Kidney (tissue), 14 donors: Measurements from ENCODE around the gene PBX3. TPM values are rescaled to one million over a fixed set of nuclear protein-coding genes. Genes with fewer than 3 reads are reported as not detected.

ENCODE experiments used
- DNase-seq, 5 donors: peaks; one replicate each; pipeline ENCODE4 v3.0.0-alpha.2; 2013 to 2020
- FAIRE-seq: peaks from 2 replicates; lab custom pipeline; 2012; peaks lifted over from hg19 to GRCh38; lab: Jason Lieb, UNC
- H3K27ac ChIP-seq, 2 donors: one replicate each; pipeline ENCODE4 v1.7.0; 2013; ENCODE audit warnings: low read depth in 2 of 2, low read length in 2 of 2, inconsistent platforms in 1 of 2
- H3K27me3 ChIP-seq: one replicate; pipeline ENCODE4 v1.7.1; 2013; ENCODE audit warnings: low read length, inconsistent platforms; ENCODE audit not compliant: control insufficient read depth, insufficient read depth
- H3K36me3 ChIP-seq, 3 donors: one replicate each; pipeline versions ENCODE4 v1.7.0 to v1.7.1; 2013; ENCODE audit warnings: low read length in 3 of 3, control low read depth in 1 of 3, inconsistent platforms in 1 of 3; ENCODE audit not compliant: insufficient read depth in 3 of 3, control insufficient read depth in 2 of 3
- H3K4me1 ChIP-seq, 3 donors: one replicate each; pipeline versions ENCODE4 v1.7.0 to v1.7.1; 2013; ENCODE audit warnings: low read length in 3 of 3, inconsistent platforms in 1 of 3, low read depth in 1 of 3; ENCODE audit not compliant: control insufficient read depth in 2 of 3, insufficient read depth in 2 of 3
- H3K4me3 ChIP-seq, 3 donors: one replicate each; pipeline versions ENCODE4 v1.7.0 to v1.8.1; 2013; ENCODE audit warnings: low read length in 3 of 3, control low read depth in 1 of 3, inconsistent platforms in 1 of 3
- H3K9ac ChIP-seq, 3 donors: one replicate each; pipeline versions ENCODE4 v1.7.0 to v1.7.1; 2013; ENCODE audit warnings: low read length in 3 of 3, control low read depth in 1 of 3, inconsistent platforms in 1 of 3
- H3K9me3 ChIP-seq, 3 donors: one replicate each; pipeline versions ENCODE4 v1.7.0 to v1.7.1; 2013; ENCODE audit warnings: low read length in 3 of 3, control low read depth in 1 of 3, inconsistent platforms in 1 of 3; ENCODE audit not compliant: control insufficient read depth in 2 of 3, insufficient read depth in 1 of 3
- intact Hi-C: fragments of 100-400 bp; cut with DNase I; formaldehyde crosslinking; loops from one replicate; pipeline ENCODE4 v1.11.1; 2022
- polyA plus RNA-seq: library from polyadenylated mRNA; stranded (reverse); fragments of 350-450 nt; fragmentation: Illumina TruSeq; extraction: RNeasy Lipid Tissue Mini Kit (QIAGEN cat#74804); gene quantifications from one replicate; pipeline ENCODE4 v1.2.3, GENCODE V29; 2014; ENCODE audit warnings: low read depth, low replicate concordance; ENCODE audit not compliant: insufficient read depth
- total RNA-seq: library from RNA; stranded (reverse); fragmentation: NEBNext Ultra II Directional; extraction: Animal tissue kit (Norgen Biotek cat#: 25700); gene quantifications from one replicate; pipeline ENCODE4 v1.2.1, GENCODE V29; 2021
- TF ChIP-seq, protein P1 (sequence below): IDR thresholded peaks from 3 replicates; pipeline ENCODE4 v1.5.1; 2012; ENCODE audit warnings: mild to moderate bottlenecking, moderate library complexity, borderline replicate concordance; ENCODE audit not compliant: insufficient read depth; ENCODE audit errors: extremely low read depth
- donor health status: control.
- donor health status: control.
- donor health status: control.
- donor health status: control.
- donor health status: control.
- donor health status: DM: yes; HTN: yes; CAD: no.
- donor health status: Normal renal cell carcinoma (clear cell type).

PBX3 gene
- total and polyA plus RNA-seq, 2 donors from 2014 or later: 10.2 to 23.6 TPM

DNA sequence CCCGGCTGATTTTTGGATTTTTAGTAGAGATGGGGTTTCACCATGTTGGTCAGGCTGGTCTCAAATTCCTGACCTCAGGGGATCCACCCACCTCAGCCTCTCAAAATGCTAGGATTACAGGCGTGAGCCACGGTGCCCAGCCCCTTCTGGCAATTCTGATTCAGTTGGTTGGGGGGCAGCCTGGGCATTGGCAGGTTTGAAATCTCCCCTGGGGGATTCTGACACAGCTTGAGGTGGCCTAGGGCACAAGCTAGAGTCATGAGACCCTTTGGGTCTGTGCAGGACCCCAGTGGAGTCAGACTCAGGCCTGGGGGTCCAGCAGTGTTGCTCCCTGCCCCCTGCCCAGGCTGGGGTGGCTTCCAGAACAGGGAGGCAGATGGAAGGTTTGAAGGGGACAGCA lies 239.8 kb downstream of the PBX3 start:
- Histone ChIP-seq H3K36me3 (no peaks in the 10 kb centered on the region), H3K9ac (no peak overlapping the region), H3K4me1 (no peaks in the 10 kb centered on the region), H3K27me3 (no peaks in the 10 kb centered on the region), H3K4me3 (no peak overlapping the region), H3K27ac (no peak overlapping the region), H3K9me3 (no peaks in the 10 kb centered on the region)
- TF ChIP-seq, protein P1, sequence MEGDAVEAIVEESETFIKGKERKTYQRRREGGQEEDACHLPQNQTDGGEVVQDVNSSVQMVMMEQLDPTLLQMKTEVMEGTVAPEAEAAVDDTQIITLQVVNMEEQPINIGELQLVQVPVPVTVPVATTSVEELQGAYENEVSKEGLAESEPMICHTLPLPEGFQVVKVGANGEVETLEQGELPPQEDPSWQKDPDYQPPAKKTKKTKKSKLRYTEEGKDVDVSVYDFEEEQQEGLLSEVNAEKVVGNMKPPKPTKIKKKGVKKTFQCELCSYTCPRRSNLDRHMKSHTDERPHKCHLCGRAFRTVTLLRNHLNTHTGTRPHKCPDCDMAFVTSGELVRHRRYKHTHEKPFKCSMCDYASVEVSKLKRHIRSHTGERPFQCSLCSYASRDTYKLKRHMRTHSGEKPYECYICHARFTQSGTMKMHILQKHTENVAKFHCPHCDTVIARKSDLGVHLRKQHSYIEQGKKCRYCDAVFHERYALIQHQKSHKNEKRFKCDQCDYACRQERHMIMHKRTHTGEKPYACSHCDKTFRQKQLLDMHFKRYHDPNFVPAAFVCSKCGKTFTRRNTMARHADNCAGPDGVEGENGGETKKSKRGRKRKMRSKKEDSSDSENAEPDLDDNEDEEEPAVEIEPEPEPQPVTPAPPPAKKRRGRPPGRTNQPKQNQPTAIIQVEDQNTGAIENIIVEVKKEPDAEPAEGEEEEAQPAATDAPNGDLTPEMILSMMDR: no peak
- intact Hi-C loops: no loop called here
- peak in 2 of 5 donors; percentile 11 to 35 for DNase-seq
- FAIRE-seq: no peak

DNA sequence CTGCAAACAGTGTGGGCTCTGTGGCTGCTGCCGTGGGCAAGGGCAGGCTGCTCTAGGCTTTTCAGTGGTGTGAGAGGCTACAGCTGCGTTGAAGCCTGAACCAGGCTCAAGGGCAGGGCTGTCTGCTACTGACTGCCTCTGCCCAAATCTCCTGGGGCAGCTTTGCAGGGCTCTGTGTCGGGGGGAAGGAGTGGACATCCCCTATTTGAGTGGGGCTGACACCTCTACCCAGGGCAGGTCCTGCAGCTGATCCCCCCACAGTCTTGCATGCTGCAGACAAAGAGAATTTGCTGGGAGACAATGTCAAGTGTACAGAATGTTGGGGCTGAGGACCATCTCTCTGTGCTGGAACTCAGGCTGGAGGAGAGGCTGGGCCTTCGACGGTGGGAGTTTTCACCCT lies 240.2 kb downstream of the PBX3 start:
- TF ChIP-seq, protein P1: no peak
- intact Hi-C loops: no loop called here

GRCh38 chr9:125988479-125989050 lies 241.4 kb downstream of the PBX3 start:
- H3K27me3 ChIP-seq: no peaks in the 10 kb centered on the region
- H3K4me3 ChIP-seq: no peak overlapping the region
- DNase-seq: peak in 1 of 5 donors; percentile 22
- H3K9ac ChIP-seq: no peak overlapping the region
- H3K4me1 ChIP-seq: no peaks in the 10 kb centered on the region
- TF ChIP-seq, protein P1: no peak
- H3K9me3 ChIP-seq: no peaks in the 10 kb centered on the region
- H3K36me3 ChIP-seq: no peaks in the 10 kb centered on the region
- no peak overlapping the region for H3K27ac ChIP-seq
- intact Hi-C loops: no loop called here
- FAIRE-seq: no peak

More for the DNA sequence above, 240.2 kb downstream of the PBX3 start:
- no peaks in the 10 kb centered on the region for H3K36me3 ChIP-seq
- DNase-seq (peak in 1 of 5 donors; percentile 43), FAIRE-seq (no peak)
- no peaks in the 10 kb centered on the region for H3K9me3 ChIP-seq
- no peaks in the 10 kb centered on the region for H3K4me1 ChIP-seq
- no peak overlapping the region for H3K4me3 ChIP-seq
- no peak overlapping the region for H3K9ac ChIP-seq
- no peak overlapping the region for H3K27ac ChIP-seq
- H3K27me3 ChIP-seq: no peaks in the 10 kb centered on the region

DNA sequence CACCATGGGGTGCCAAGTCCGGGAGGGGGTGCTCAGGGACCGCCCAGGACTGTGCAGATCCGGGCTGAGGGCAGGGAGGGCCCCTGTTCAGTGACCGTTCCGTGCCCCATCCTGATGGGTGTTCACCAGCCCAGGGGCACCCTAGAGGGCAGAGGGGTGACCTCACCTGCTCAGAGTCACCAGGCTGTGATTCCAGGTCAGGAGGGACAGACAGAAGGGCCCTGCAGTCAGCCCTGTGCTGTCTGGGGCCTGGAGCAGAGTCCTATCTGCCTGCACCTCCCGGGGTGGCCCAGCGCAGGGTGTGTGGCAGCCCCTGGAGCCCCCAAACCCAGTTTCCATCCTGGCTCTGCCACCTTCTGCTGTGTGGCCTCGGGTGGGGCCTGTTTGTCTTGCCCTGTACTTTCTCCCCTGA lies 241.9 kb downstream of the PBX3 start:
- TF ChIP-seq, protein P1: no peak
- Histone ChIP-seq H3K9ac (no peak overlapping the region), H3K9me3 (no peaks in the 10 kb centered on the region), H3K36me3 (no peaks in the 10 kb centered on the region), H3K4me1 (no peaks in the 10 kb centered on the region), H3K27me3 (no peaks in the 10 kb centered on the region), H3K27ac (no peak overlapping the region), H3K4me3 (no peak overlapping the region)
- intact Hi-C loops: no loop called here
- FAIRE-seq (no peak), DNase-seq (peak in 1 of 5 donors; percentile 35)
